K562 (cell line): ENCODE results near the gene NUDT15. TPM values are rescaled to one million over a fixed set of nuclear protein-coding genes. Genes with fewer than 3 reads are reported as not detected.

Experiments used
- ARID2 ChIP-seq: fragments of 450-650 bp; IDR thresholded peaks from 2 replicates; pipeline ENCODE4 v1.6.1; 2017; ENCODE audit warnings: antibody characterized with exemption, mild to moderate bottlenecking
- BCOR ChIP-seq: fragments of 450-650 bp; IDR thresholded peaks from 2 replicates; pipeline ENCODE4 v1.6.1; 2016
- CBX8 ChIP-seq: fragments of 200-600 bp; sonication (generic); IDR thresholded peaks from 2 replicates; pipeline ENCODE4 v1.6.1; 2012; ENCODE audit warnings: borderline replicate concordance, mixed run types, low read depth, mild to moderate bottlenecking, moderate library complexity, mixed read lengths, low read length, control low read depth, inconsistent platforms; ENCODE audit not compliant: poor library complexity, severe bottlenecking; ENCODE audit errors: extremely low read depth
- CCNT2 ChIP-seq: IDR thresholded peaks from 2 replicates; pipeline ENCODE4 v1.6.1; 2011; ENCODE audit warnings: borderline replicate concordance, low read depth, mild to moderate bottlenecking, moderate library complexity, mixed read lengths, low read length; ENCODE audit not compliant: insufficient read length; ENCODE audit errors: extremely low read depth
- CREB1 ChIP-seq, 2 experiments: sonication (generic) in 1 of 2; formaldehyde crosslinking in 1 of 2; IDR thresholded peaks; 2 replicates each; pipeline versions ENCODE4 v1.6.1 to v1.8.0; 2012 to 2022; ENCODE audit warnings: inconsistent platforms in 1 of 2, mild to moderate bottlenecking in 1 of 2, missing genetic modification reagents in 1 of 2, moderate library complexity in 1 of 2
- HIVEP1 ChIP-seq: fragments of 250-450 bp; sonication (Bioruptor Pico); IDR thresholded peaks from 2 replicates; pipeline ENCODE4 v1.4.0; 2020; ENCODE audit warnings: mild to moderate bottlenecking
- HNRNPUL1 ChIP-seq: fragments of 200-400 bp; formaldehyde crosslinking; IDR thresholded peaks from 2 replicates; pipeline ENCODE4 v1.6.1; 2017; ENCODE audit warnings: low read length
- KLF10 ChIP-seq: fragments of 250-450 bp; sonication (Bioruptor Pico); IDR thresholded peaks from 2 replicates; pipeline ENCODE4 v1.6.1; 2021; ENCODE audit warnings: matching md5 sums
- MCM5 ChIP-seq: fragments of 450-650 bp; IDR thresholded peaks from 2 replicates; pipeline ENCODE4 v1.6.1; 2016; ENCODE audit warnings: low read depth
- NR0B1 ChIP-seq: fragments of 450-650 bp; IDR thresholded peaks from one replicate; pipeline ENCODE4 v1.6.1; 2018; ENCODE audit warnings: mild to moderate bottlenecking, moderate library complexity; ENCODE audit not compliant: partially characterized antibody
- NUFIP1 ChIP-seq: fragments of 450-650 bp; IDR thresholded peaks from 2 replicates; pipeline ENCODE4 v1.6.1; 2018; ENCODE audit not compliant: partially characterized antibody
- PKNOX1 ChIP-seq: fragments of 450-650 bp; IDR thresholded peaks from 2 replicates; pipeline ENCODE4 v1.6.1; 2016
- POLR3G ChIP-seq: IDR thresholded peaks from 2 replicates; pipeline ENCODE4 v1.6.1; 2011; ENCODE audit not compliant: insufficient read length, insufficient replicate concordance; ENCODE audit errors: extremely low read depth
- PTRF ChIP-seq: fragments of 450-650 bp; IDR thresholded peaks from 2 replicates; pipeline ENCODE4 v1.6.1; 2016; ENCODE audit warnings: mild to moderate bottlenecking, missing genetic modification characterization, missing compliant biosample characterization
- RFX5 ChIP-seq: IDR thresholded peaks from 2 replicates; pipeline ENCODE4 v1.6.1; 2011; ENCODE audit warnings: low read depth, mild to moderate bottlenecking, improper control_type of control experiment, low read length
- SREBF1 ChIP-seq: fragments of 150-350 bp; IDR thresholded peaks from 2 replicates; pipeline ENCODE4 v1.6.1; 2014; ENCODE audit warnings: antibody characterized with exemption, low read depth, low read length, borderline replicate concordance
- TAF9B ChIP-seq: fragments of 450-650 bp; IDR thresholded peaks from 2 replicates; pipeline ENCODE4 v1.6.1; 2018; ENCODE audit warnings: mild to moderate bottlenecking; ENCODE audit not compliant: partially characterized antibody
- ZNF143 ChIP-seq: sonication (generic); formaldehyde crosslinking; IDR thresholded peaks from 2 replicates; pipeline ENCODE4 v1.9.0; 2022; ENCODE audit warnings: mild to moderate bottlenecking, missing genetic modification reagents
- ZNF589 ChIP-seq: fragments of 200-800 bp; sonication (Bioruptor generic); IDR thresholded peaks from 2 replicates; pipeline ENCODE4 v1.6.1; 2016; ENCODE audit warnings: low read depth, missing genetic modification characterization, missing compliant biosample characterization
- ZNF707 ChIP-seq: fragments of 250-450 bp; sonication (Bioruptor Pico); conservative IDR thresholded peaks from 2 replicates; pipeline ENCODE4 v1.8.0; 2022; ENCODE audit warnings: inconsistent platforms, mild to moderate bottlenecking, moderate library complexity
- ZNF740 ChIP-seq, 3 experiments: fragments of 200-800 bp in 1 of 3; sonication (Bioruptor generic) in 1 of 3; sonication (generic) in 1 of 3; formaldehyde crosslinking in 1 of 3; IDR thresholded peaks; 2 replicates each; pipeline versions ENCODE4 v1.6.1 to v1.8.0; 2016 to 2022; ENCODE audit warnings: mild to moderate bottlenecking in 2 of 3, missing compliant biosample characterization in 2 of 3, missing genetic modification characterization in 2 of 3, missing genetic modification reagents in 1 of 3
- polyA plus RNA-seq, 8 experiments: library from polyadenylated mRNA; depleted of rRNA in 4 of 8; stranded (reverse) in 5 of 8; unstranded in 3 of 8; fragments of >200 nt; fragmentation: Nextera tagmentation in 2 of 8; fragmentation: Illumina TruSeq in 1 of 8; extraction: Ambion mirVana in 2 of 8; extraction: Trizol in 1 of 8; gene quantifications; 2 replicates each; pipeline versions ENCODE4 v1.2.1 to v1.2.3, GENCODE V29; 2011 to 2014; ENCODE audit warnings: inconsistent platforms in 1 of 8, missing spikeins in 1 of 8
- total RNA-seq, 7 experiments: library from RNA; depleted of rRNA in 6 of 7; stranded (reverse); fragments of >200 nt in 6 of 7; fragmentation: Illumina TruSeq in 2 of 7; extraction: Trizol in 2 of 7; gene quantifications; 2 replicates each; pipeline versions ENCODE4 v1.2.1 to v1.2.3, GENCODE V29; 2011 to 2021; ENCODE audit warnings: low replicate concordance in 1 of 7
- TF ChIP-seq, protein P1 (sequence below): IDR thresholded peaks from 3 replicates; pipeline ENCODE4 v1.6.1; 2011; ENCODE audit warnings: borderline replicate concordance, mild to moderate bottlenecking; ENCODE audit not compliant: insufficient read length, insufficient read depth

Gene NUDT15
- total and polyA plus RNA-seq, 9 of the 15 experiments (the other 6 are each of a cell fraction or from before 2014, with no cell fraction given) = 14.2 to 26.9 (median 21.6) TPM

DNA sequence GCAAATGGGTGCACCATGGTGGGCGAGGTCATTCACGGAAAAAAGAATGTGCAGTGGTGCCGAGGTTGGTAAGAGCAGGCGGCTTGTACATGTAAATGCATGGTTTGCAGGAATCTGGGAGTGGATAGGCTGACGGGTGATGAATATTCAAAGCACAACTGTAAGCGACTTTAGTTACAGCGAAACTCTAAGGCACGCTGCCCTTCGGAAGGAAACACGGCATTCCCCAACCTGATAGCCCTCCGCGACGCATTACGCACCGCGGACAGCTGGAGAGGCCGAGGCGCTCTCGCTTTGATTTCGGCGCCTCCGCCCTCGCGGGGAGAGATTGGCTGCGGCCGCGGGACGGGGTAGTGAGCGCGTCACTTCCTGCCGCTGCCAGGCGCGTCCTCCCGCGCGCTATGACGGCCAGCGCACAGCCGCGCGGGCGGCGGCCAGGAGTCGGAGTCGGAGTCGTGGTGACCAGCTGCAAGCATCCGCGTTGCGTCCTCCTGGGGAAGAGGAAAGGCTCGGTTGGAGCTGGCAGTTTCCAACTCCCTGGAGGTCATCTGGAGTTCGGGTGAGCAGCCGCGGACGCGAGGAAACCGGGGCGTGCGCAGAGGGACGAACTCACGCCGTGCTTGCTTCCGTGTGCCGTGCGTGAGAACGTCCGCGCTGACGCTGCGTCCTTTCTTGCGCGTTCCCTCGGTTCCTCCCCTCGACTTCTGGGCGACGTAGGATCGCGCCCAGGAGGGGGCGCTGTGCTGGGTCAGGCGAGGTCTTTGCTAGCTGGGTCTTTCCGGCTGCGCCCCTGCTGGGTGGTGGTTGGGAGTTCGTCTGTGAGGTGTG is at the start of gene NUDT15 (continued):
- TF ChIP-seq ZNF589 = peak; percentile 42; the same call in 1 of the 2 replicates
- no peak for TF ChIP-seq PTRF (tag)
- TF ChIP-seq MCM5 = no peak
- peak; percentile 61 for TF ChIP-seq TAF9B
- peak; percentile 82 for TF ChIP-seq CREB1 (IDR thresholded peaks at IDR 0.05)
- TF ChIP-seq CREB1 (CRISPR knock-in tag; IDR thresholded peaks at IDR 0.05) = peak; percentile 89
- no peak for TF ChIP-seq ARID2
- no peak for TF ChIP-seq RFX5
- TF ChIP-seq, protein P1, sequence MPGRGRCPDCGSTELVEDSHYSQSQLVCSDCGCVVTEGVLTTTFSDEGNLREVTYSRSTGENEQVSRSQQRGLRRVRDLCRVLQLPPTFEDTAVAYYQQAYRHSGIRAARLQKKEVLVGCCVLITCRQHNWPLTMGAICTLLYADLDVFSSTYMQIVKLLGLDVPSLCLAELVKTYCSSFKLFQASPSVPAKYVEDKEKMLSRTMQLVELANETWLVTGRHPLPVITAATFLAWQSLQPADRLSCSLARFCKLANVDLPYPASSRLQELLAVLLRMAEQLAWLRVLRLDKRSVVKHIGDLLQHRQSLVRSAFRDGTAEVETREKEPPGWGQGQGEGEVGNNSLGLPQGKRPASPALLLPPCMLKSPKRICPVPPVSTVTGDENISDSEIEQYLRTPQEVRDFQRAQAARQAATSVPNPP = no peak
- TF ChIP-seq NR0B1 = no peak
- no peak for TF ChIP-seq ZNF740 (CRISPR knock-in tag; IDR thresholded peaks at IDR 0.05)
- TF ChIP-seq ZNF740 (tag; IDR thresholded peaks at IDR 0.05) = no peak
- TF ChIP-seq CBX8 = no peak
- no peak for TF ChIP-seq HIVEP1 (CRISPR knock-in tag)
- TF ChIP-seq ZNF707 (CRISPR knock-in tag) = no peak
- no peak for TF ChIP-seq NUFIP1
- no peak for TF ChIP-seq ZNF143 (CRISPR knock-in tag)
- TF ChIP-seq HNRNPUL1 = no peak
- no peak for TF ChIP-seq BCOR
- TF ChIP-seq POLR3G = no peak
- TF ChIP-seq PKNOX1 = peak; percentile 36; the same call in 1 of the 2 replicates
- TF ChIP-seq KLF10 (CRISPR knock-in tag) = no peak
- peak; percentile 64 for TF ChIP-seq CCNT2
- TF ChIP-seq SREBF1 = no peak
